CD4-positive, alpha-beta T cell treated with Interleukin-1 beta for 1 hour (primary cell): ENCODE data around the gene SLFN12.
"Not testable (repeated sequence)": the region's sequence is repeated elsewhere in the genome, so short reads cannot be mapped to it uniquely, and the experiment has no call there.

Experiments
- DNase-seq, 2 donors: peaks; one replicate each; pipeline ENCODE4 v3.0.0-alpha.2; 2020 to 2022

SLFN12 gene

GRCh38 chr17:35407531-35407930 lies 24.8 kb downstream of the SLFN12 start:
- DNase-seq = no peak

GRCh38 chr17:35406568-35406967 lies 25.7 kb downstream of the SLFN12 start:
- no peak for DNase-seq

GRCh38 chr17:35404360-35404759 lies 27.9 kb downstream of the SLFN12 start:
- no peak for DNase-seq

GRCh38 chr17:35393783-35394182 lies 38.5 kb downstream of the SLFN12 start:
- DNase-seq = not testable (repeated sequence)

- no peak for DNase-seq
Observed at GRCh38 chr17:35390663-35391062, 41.6 kb downstream of the SLFN12 start.

GRCh38 chr17:35390156-35390555 lies 42.1 kb downstream of the SLFN12 start:
- DNase-seq = no peak

- DNase-seq = no peak
Observed at GRCh38 chr17:35387496-35387895, 44.8 kb downstream of the SLFN12 start.

- DNase-seq = no peak
Observed at GRCh38 chr17:35377706-35378105, 54.6 kb downstream of the SLFN12 start.

GRCh38 chr17:35377068-35377467 lies 55.2 kb downstream of the SLFN12 start:
- no peak for DNase-seq

GRCh38 chr17:35376245-35376644 lies 56.1 kb downstream of the SLFN12 start:
- no peak for DNase-seq

GRCh38 chr17:35374766-35375344 lies 57.4 kb downstream of the SLFN12 start:
- no peak for DNase-seq

GRCh38 chr17:35373984-35374765 lies 58.1 kb downstream of the SLFN12 start:
- peak; percentile 29 to 58 for DNase-seq

GRCh38 chr17:35373534-35373983 lies 58.7 kb downstream of the SLFN12 start, which contains the start of gene SLFN11:
Gene SLFN11, minus strand, starts transcription at chr17:35373621. Its CDS starts 9,814 bp downstream, at chr17:35363807.
- DNase-seq = peak; percentile 88 to 89

GRCh38 chr17:35372846-35373533 lies 59.3 kb downstream of the SLFN12 start:
- peak; percentile 30 to 38 for DNase-seq

- no peak for DNase-seq
Observed at GRCh38 chr17:35371934-35372333, 60.4 kb downstream of the SLFN12 start.

- peak; percentile 63 to 64 for DNase-seq
Observed at GRCh38 chr17:35368081-35368830, 64.0 kb downstream of the SLFN12 start.

- no peak for DNase-seq
Observed at GRCh38 chr17:35361027-35361426, 71.3 kb downstream of the SLFN12 start.
